PFSK-1 (cell line): ENCODE results near the gene CSPG4.

Experiments used
- POLR2AphosphoS5 ChIP-seq: IDR thresholded peaks from 2 replicates; pipeline ENCODE4 v1.6.1; 2012; ENCODE audit warnings: low read depth, mild to moderate bottlenecking, control low read depth, low read length, moderate library complexity
- SIN3A ChIP-seq: IDR thresholded peaks from 2 replicates; pipeline ENCODE4 v1.6.1; 2012; ENCODE audit warnings: mild to moderate bottlenecking, low read length, moderate library complexity, borderline replicate concordance; ENCODE audit not compliant: insufficient read depth
- TAF1 ChIP-seq: IDR thresholded peaks from 2 replicates; pipeline ENCODE4 v1.6.1; 2012; ENCODE audit warnings: low read length, control low read depth, borderline replicate concordance; ENCODE audit not compliant: insufficient read depth
- TF ChIP-seq, protein P1 (sequence below), 2 experiments: IDR thresholded peaks; 2 replicates each; pipeline versions ENCODE4 v1.6.1 to v1.8.0; 2011 to 2012; ENCODE audit warnings: low read depth in 2 of 2, low read length in 2 of 2, control low read depth in 1 of 2, inconsistent platforms in 1 of 2, mild to moderate bottlenecking in 1 of 2, moderate library complexity in 1 of 2; ENCODE audit not compliant: insufficient read depth in 1 of 2

GRCh38 chr15:75688278-75688557 lies 24.4 kb downstream of the CSPG4 start:
- TF ChIP-seq POLR2AphosphoS5: no peak
- no peak for TF ChIP-seq TAF1
- TF ChIP-seq, protein P1, sequence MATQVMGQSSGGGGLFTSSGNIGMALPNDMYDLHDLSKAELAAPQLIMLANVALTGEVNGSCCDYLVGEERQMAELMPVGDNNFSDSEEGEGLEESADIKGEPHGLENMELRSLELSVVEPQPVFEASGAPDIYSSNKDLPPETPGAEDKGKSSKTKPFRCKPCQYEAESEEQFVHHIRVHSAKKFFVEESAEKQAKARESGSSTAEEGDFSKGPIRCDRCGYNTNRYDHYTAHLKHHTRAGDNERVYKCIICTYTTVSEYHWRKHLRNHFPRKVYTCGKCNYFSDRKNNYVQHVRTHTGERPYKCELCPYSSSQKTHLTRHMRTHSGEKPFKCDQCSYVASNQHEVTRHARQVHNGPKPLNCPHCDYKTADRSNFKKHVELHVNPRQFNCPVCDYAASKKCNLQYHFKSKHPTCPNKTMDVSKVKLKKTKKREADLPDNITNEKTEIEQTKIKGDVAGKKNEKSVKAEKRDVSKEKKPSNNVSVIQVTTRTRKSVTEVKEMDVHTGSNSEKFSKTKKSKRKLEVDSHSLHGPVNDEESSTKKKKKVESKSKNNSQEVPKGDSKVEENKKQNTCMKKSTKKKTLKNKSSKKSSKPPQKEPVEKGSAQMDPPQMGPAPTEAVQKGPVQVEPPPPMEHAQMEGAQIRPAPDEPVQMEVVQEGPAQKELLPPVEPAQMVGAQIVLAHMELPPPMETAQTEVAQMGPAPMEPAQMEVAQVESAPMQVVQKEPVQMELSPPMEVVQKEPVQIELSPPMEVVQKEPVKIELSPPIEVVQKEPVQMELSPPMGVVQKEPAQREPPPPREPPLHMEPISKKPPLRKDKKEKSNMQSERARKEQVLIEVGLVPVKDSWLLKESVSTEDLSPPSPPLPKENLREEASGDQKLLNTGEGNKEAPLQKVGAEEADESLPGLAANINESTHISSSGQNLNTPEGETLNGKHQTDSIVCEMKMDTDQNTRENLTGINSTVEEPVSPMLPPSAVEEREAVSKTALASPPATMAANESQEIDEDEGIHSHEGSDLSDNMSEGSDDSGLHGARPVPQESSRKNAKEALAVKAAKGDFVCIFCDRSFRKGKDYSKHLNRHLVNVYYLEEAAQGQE (IDR thresholded peaks at IDR 0.05; ENCODE audit: insufficient read depth in 1 of 2, low read depth in 2 of 2, low read length in 2 of 2): no peak
- no peak for TF ChIP-seq SIN3A
